Skeletal muscle tissue (tissue), 2 donors: ENCODE results near the gene TNFSF13. TPM values are rescaled to one million over a fixed set of nuclear protein-coding genes. Genes with fewer than 3 reads are reported as not detected.

Source experiments
- small RNA-seq: library from RNA; depleted of rRNA; stranded (forward); fragments of <200 nt; gene quantifications from one replicate; pipeline ENCODE3, GENCODE V24; 2014
- total RNA-seq: library from RNA; depleted of rRNA; stranded (reverse); fragments of >200 nt; gene quantifications from one replicate; pipeline ENCODE4 v1.2.3, GENCODE V29; 2014

TNFSF13 gene
- total RNA-seq, 1 donor from 2014 or later = 2.1 TPM

Small RNA genes within 50 kb of the gene (small RNA-seq; reads per million reads assigned to genes)
- gene CD68 (not detected), gene RF00019 (not detected), gene SNORA48 (not detected), gene SNORD10 (not detected)

Other genes with a start within 250 kb of the TNFSF13 start
- 24.5 TPM for gene GPS2, start 243.4 kb upstream of the TNFSF13 start, total RNA-seq
- gene NEURL4, start 229.4 kb upstream of the TNFSF13 start, total RNA-seq = 19.8 TPM
- 2.1 TPM for gene ACAP1, start 222.2 kb upstream of the TNFSF13 start, total RNA-seq
- gene KCTD11, start 206.6 kb upstream of the TNFSF13 start, total RNA-seq = 4.2 TPM
- gene TMEM95, start 203.6 kb upstream of the TNFSF13 start, total RNA-seq = not detected
- not detected for gene TNK1, start 177.7 kb upstream of the TNFSF13 start, total RNA-seq
- gene PLSCR3, start 164.2 kb upstream of the TNFSF13 start, total RNA-seq = 10.4 TPM
- gene TMEM256, start 154.7 kb upstream of the TNFSF13 start, total RNA-seq = 149 TPM
- 3.1 TPM for gene NLGN2, start 150.9 kb upstream of the TNFSF13 start, total RNA-seq
- not detected for gene SPEM1, start 138.4 kb upstream of the TNFSF13 start, total RNA-seq
- gene SPEM2, start 133.1 kb upstream of the TNFSF13 start, total RNA-seq = not detected
- not detected for gene SPEM3, start 129.9 kb upstream of the TNFSF13 start, total RNA-seq
- 0.52 TPM for gene TMEM102, start 123.3 kb upstream of the TNFSF13 start, total RNA-seq
- gene FGF11, start 119.2 kb upstream of the TNFSF13 start, total RNA-seq = 1.0 TPM
- gene CHRNB1, start 113.7 kb upstream of the TNFSF13 start, total RNA-seq = 31.3 TPM
- 10.4 TPM for gene ZBTB4, start 79.1 kb upstream of the TNFSF13 start, total RNA-seq
- gene SLC35G6, start 77.3 kb upstream of the TNFSF13 start, total RNA-seq = not detected
- gene POLR2A, start 74.4 kb upstream of the TNFSF13 start, total RNA-seq = 91.3 TPM
- 4.7 TPM for gene TNFSF12, start 9.7 kb upstream of the TNFSF13 start, total RNA-seq
- gene SENP3, start 3.2 kb downstream of the TNFSF13 start, total RNA-seq = 31.3 TPM
- 4.2 TPM for gene CD68, start 20.9 kb downstream of the TNFSF13 start, total RNA-seq
- 26.1 TPM for gene MPDU1, start 25.1 kb downstream of the TNFSF13 start, total RNA-seq
- gene SOX15, start 31.3 kb downstream of the TNFSF13 start, total RNA-seq = not detected
- gene FXR2, start 56.1 kb downstream of the TNFSF13 start, total RNA-seq = 42.3 TPM
- gene SAT2, start 69.1 kb downstream of the TNFSF13 start, total RNA-seq = 41.2 TPM
- not detected for gene SHBG, start 71.4 kb downstream of the TNFSF13 start, total RNA-seq
- 1.6 TPM for gene ATP1B2, start 92.2 kb downstream of the TNFSF13 start, total RNA-seq
- 13.6 TPM for gene TP53, start 128.7 kb downstream of the TNFSF13 start, total RNA-seq
- 7.3 TPM for gene WRAP53, start 129.7 kb downstream of the TNFSF13 start, total RNA-seq
- 1.0 TPM for gene EFNB3, start 146.5 kb downstream of the TNFSF13 start, total RNA-seq
- 0.52 TPM for gene DNAH2, start 159.0 kb downstream of the TNFSF13 start, total RNA-seq